K562 (cell line): ENCODE results near the gene TOGARAM2. TPM values are rescaled to one million over a fixed set of nuclear protein-coding genes. Genes with fewer than 3 reads are reported as not detected.

Source experiments
- FOXJ2 ChIP-seq: fragments of 200-800 bp; sonication (Bioruptor generic); IDR thresholded peaks from 2 replicates; pipeline ENCODE4 v1.6.1; 2016; ENCODE audit warnings: missing genetic modification characterization, missing compliant biosample characterization
- NR2C1 ChIP-seq, 2 experiments: fragments of 450-650 bp; IDR thresholded peaks; 2 replicates each; pipeline ENCODE4 v1.6.1; 2017; ENCODE audit warnings: mild to moderate bottlenecking in 2 of 2, antibody characterized with exemption in 1 of 2, inconsistent platforms in 1 of 2, missing compliant biosample characterization in 1 of 2, missing genetic modification characterization in 1 of 2
- SFPQ ChIP-seq: fragments of 200-400 bp; formaldehyde crosslinking; IDR thresholded peaks from 2 replicates; pipeline ENCODE4 v1.6.1; 2017; ENCODE audit warnings: mild to moderate bottlenecking, low read depth, low read length, moderate library complexity
- SMAD4 ChIP-seq: fragments of 250-450 bp; sonication (Bioruptor Pico); conservative IDR thresholded peaks from 2 replicates; pipeline ENCODE4 v1.8.0; 2021; ENCODE audit warnings: inconsistent platforms, mild to moderate bottlenecking, moderate library complexity
- TCF7L2 ChIP-seq: fragments of 150-350 bp; IDR thresholded peaks from 2 replicates; pipeline ENCODE4 v1.6.1; 2016; ENCODE audit warnings: low read depth, mild to moderate bottlenecking, low read length, moderate library complexity
- ZBTB7A ChIP-seq: IDR thresholded peaks from 2 replicates; pipeline ENCODE4 v1.6.1; 2011; ENCODE audit warnings: low read depth, mild to moderate bottlenecking, low read length, moderate library complexity, borderline replicate concordance; ENCODE audit not compliant: control insufficient read depth
- ZNF586 ChIP-seq: fragments of 450-650 bp; formaldehyde crosslinking; conservative IDR thresholded peaks from 2 replicates; pipeline ENCODE4 v1.4.0; 2020; ENCODE audit warnings: mild to moderate bottlenecking, moderate library complexity
- polyA plus RNA-seq, 8 experiments: library from polyadenylated mRNA; depleted of rRNA in 4 of 8; stranded (reverse) in 5 of 8; unstranded in 3 of 8; fragments of >200 nt; fragmentation: Nextera tagmentation in 2 of 8; fragmentation: Illumina TruSeq in 1 of 8; extraction: Ambion mirVana in 2 of 8; extraction: Trizol in 1 of 8; gene quantifications; 2 replicates each; pipeline versions ENCODE4 v1.2.1 to v1.2.3, GENCODE V29; 2011 to 2014; ENCODE audit warnings: inconsistent platforms in 1 of 8, missing spikeins in 1 of 8
- total RNA-seq, 7 experiments: library from RNA; depleted of rRNA in 6 of 7; stranded (reverse); fragments of >200 nt in 6 of 7; fragmentation: Illumina TruSeq in 2 of 7; extraction: Trizol in 2 of 7; gene quantifications; 2 replicates each; pipeline versions ENCODE4 v1.2.1 to v1.2.3, GENCODE V29; 2011 to 2021; ENCODE audit warnings: low replicate concordance in 1 of 7
- TF ChIP-seq, protein P1 (sequence below), 3 experiments: fragments of 200-800 bp in 1 of 3; fragments of 250-450 bp in 1 of 3; fragments of 450-650 bp in 1 of 3; sonication (Bioruptor Pico) in 1 of 3; sonication (Bioruptor generic) in 1 of 3; formaldehyde crosslinking in 1 of 3; IDR thresholded peaks; 2 replicates each; pipeline versions ENCODE4 v1.6.1 to v1.8.0; 2016 to 2022; ENCODE audit warnings: mild to moderate bottlenecking in 2 of 3, missing genetic modification characterization in 2 of 3, missing compliant biosample characterization in 1 of 3, moderate library complexity in 1 of 3
- TF ChIP-seq, protein P2 (sequence below): fragments of 250-450 bp; sonication (Bioruptor Pico); IDR thresholded peaks from 2 replicates; pipeline ENCODE4 v1.5.0; 2021
- TF ChIP-seq, protein P3 (sequence below): fragments of 450-650 bp; formaldehyde crosslinking; IDR thresholded peaks from 2 replicates; pipeline ENCODE4 v1.4.0; 2020; ENCODE audit warnings: mild to moderate bottlenecking, moderate library complexity
- TF ChIP-seq, protein P4 (sequence below): fragments of 450-650 bp; IDR thresholded peaks from one replicate; pipeline ENCODE4 v1.6.1; 2018; ENCODE audit warnings: mild to moderate bottlenecking, moderate library complexity; ENCODE audit not compliant: partially characterized antibody

TOGARAM2 gene
- total and polyA plus RNA-seq, 9 of the 15 experiments (the other 6 are each of a cell fraction or from before 2014, with no cell fraction given), result not detected

DNA sequence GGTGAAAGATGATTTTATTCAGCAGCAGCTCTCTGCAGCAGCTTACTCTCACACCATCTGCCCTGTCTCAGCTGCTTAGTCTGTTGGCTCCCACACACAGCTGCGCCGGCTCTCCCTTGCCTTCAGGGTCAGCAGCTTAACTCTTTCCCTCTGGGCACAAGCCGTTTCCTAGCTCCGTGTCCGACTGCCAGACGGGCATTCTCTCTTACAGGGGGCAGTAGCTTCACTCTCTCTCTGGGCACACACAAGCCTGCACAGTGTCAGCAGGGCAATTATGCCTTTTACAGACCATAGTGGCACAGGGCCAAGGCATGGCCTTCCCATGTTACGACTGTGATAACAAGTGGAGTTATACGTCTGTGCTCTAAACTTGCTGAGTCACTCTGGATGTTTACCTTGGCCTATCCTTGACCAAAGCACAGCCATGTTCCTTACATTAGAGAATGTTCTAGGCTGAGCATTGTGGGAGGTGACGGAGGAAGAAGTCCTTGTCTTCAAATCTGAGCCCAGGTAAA is 61.5 kb downstream of the TOGARAM2 start (continued):
- TF ChIP-seq, protein P1, sequence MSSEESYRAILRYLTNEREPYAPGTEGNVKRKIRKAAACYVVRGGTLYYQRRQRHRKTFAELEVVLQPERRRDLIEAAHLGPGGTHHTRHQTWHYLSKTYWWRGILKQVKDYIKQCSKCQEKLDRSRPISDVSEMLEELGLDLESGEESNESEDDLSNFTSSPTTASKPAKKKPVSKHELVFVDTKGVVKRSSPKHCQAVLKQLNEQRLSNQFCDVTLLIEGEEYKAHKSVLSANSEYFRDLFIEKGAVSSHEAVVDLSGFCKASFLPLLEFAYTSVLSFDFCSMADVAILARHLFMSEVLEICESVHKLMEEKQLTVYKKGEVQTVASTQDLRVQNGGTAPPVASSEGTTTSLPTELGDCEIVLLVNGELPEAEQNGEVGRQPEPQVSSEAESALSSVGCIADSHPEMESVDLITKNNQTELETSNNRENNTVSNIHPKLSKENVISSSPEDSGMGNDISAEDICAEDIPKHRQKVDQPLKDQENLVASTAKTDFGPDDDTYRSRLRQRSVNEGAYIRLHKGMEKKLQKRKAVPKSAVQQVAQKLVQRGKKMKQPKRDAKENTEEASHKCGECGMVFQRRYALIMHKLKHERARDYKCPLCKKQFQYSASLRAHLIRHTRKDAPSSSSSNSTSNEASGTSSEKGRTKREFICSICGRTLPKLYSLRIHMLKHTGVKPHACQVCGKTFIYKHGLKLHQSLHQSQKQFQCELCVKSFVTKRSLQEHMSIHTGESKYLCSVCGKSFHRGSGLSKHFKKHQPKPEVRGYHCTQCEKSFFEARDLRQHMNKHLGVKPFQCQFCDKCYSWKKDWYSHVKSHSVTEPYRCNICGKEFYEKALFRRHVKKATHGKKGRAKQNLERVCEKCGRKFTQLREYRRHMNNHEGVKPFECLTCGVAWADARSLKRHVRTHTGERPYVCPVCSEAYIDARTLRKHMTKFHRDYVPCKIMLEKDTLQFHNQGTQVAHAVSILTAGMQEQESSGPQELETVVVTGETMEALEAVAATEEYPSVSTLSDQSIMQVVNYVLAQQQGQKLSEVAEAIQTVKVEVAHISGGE (CRISPR knock-in tag; IDR thresholded peaks at IDR 0.05), result 0 out of 6 replicates have a peak, but pooled peaks of 1 of the 3 experiments have one; percentile 30
- TF ChIP-seq SFPQ (no peak), SMAD4 (CRISPR knock-in tag) (0 out of 2 replicates have a peak, but pooled peaks have one; percentile 19), TCF7L2 (no peak), NR2C1 (IDR thresholded peaks at IDR 0.05) (no peak), NR2C1 (tag; IDR thresholded peaks at IDR 0.05) (peak; percentile 58), ZNF586 (no peak), FOXJ2 (no peak), ZBTB7A (no peak)
- TF ChIP-seq, protein P2, sequence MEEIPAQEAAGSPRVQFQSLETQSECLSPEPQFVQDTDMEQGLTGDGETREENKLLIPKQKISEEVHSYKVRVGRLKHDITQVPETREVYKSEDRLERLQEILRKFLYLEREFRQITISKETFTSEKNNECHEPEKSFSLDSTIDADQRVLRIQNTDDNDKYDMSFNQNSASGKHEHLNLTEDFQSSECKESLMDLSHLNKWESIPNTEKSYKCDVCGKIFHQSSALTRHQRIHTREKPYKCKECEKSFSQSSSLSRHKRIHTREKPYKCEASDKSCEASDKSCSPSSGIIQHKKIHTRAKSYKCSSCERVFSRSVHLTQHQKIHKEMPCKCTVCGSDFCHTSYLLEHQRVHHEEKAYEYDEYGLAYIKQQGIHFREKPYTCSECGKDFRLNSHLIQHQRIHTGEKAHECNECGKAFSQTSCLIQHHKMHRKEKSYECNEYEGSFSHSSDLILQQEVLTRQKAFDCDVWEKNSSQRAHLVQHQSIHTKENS (CRISPR knock-in tag), result no peak
- TF ChIP-seq, protein P3, sequence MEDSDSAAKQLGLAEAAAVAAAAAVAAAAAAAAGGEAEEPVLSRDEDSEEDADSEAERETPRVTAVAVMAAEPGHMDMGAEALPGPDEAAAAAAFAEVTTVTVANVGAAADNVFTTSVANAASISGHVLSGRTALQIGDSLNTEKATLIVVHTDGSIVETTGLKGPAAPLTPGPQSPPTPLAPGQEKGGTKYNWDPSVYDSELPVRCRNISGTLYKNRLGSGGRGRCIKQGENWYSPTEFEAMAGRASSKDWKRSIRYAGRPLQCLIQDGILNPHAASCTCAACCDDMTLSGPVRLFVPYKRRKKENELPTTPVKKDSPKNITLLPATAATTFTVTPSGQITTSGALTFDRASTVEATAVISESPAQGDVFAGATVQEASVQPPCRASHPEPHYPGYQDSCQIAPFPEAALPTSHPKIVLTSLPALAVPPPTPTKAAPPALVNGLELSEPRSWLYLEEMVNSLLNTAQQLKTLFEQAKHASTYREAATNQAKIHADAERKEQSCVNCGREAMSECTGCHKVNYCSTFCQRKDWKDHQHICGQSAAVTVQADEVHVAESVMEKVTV, result no peak
- TF ChIP-seq, protein P4, sequence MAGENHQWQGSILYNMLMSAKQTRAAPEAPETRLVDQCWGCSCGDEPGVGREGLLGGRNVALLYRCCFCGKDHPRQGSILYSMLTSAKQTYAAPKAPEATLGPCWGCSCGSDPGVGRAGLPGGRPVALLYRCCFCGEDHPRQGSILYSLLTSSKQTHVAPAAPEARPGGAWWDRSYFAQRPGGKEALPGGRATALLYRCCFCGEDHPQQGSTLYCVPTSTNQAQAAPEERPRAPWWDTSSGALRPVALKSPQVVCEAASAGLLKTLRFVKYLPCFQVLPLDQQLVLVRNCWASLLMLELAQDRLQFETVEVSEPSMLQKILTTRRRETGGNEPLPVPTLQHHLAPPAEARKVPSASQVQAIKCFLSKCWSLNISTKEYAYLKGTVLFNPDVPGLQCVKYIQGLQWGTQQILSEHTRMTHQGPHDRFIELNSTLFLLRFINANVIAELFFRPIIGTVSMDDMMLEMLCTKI, result no peak
